ENCODE data around the gene CDH15.

Gene CDH15

GRCh38 chr16:89183975-89184676, 12.6 kb downstream of the CDH15 start:
- TF ChIP-seq CREB1 (IDR thresholded peaks at IDR 0.05; ENCODE audit: low read depth) (no peak), CEBPB (IDR thresholded peaks at IDR 0.05) (no peak), TAF1 (IDR thresholded peaks at IDR 0.05; ENCODE audit: low read depth) (no peak), USF1 (IDR thresholded peaks at IDR 0.05) (no peak), EP300 (IDR thresholded peaks at IDR 0.05; ENCODE audit: borderline replicate concordance) (no peak), RAD21 (IDR thresholded peaks at IDR 0.05; ENCODE audit: low read depth) (no peak), MAX (IDR thresholded peaks at IDR 0.05) (no peak), NFIC (IDR thresholded peaks at IDR 0.05) (no peak), TCF12 (IDR thresholded peaks at IDR 0.05; ENCODE audit: low read depth) (no peak), ZBTB7A (IDR thresholded peaks at IDR 0.05; ENCODE audit: low read depth) (no peak), EGR1 (IDR thresholded peaks at IDR 0.05) (no peak), YY1 (IDR thresholded peaks at IDR 0.05; ENCODE audit: low read depth) (no peak), REST (IDR thresholded peaks at IDR 0.05; ENCODE audit: low read depth) (no peak), FOXM1 (IDR thresholded peaks at IDR 0.05; ENCODE audit: borderline replicate concordance, low read depth) (no peak), TEAD4 (IDR thresholded peaks at IDR 0.05) (no peak)

GRCh38 chr16:89184677-89184932, 13.1 kb downstream of the CDH15 start:
- no peak for TF ChIP-seq EP300 (IDR thresholded peaks at IDR 0.05; ENCODE audit: borderline replicate concordance)

- no peak for TF ChIP-seq TAF1 (IDR thresholded peaks at IDR 0.05; ENCODE audit: low read depth)
- no peak for TF ChIP-seq NFIC (IDR thresholded peaks at IDR 0.05)
- TF ChIP-seq CEBPB (IDR thresholded peaks at IDR 0.05): no peak
- TF ChIP-seq RAD21 (IDR thresholded peaks at IDR 0.05; ENCODE audit: low read depth): no peak
- TF ChIP-seq EP300 (IDR thresholded peaks at IDR 0.05; ENCODE audit: borderline replicate concordance): no peak
- TF ChIP-seq EGR1 (IDR thresholded peaks at IDR 0.05): no peak
Observed at GRCh38 chr16:89184933-89185794, 13.6 kb downstream of the CDH15 start.

GRCh38 chr16:89187032-89187769, 15.7 kb downstream of the CDH15 start:
- TF ChIP-seq EGR1 (IDR thresholded peaks at IDR 0.05) (peak; percentile 53; the same call in 1 of the 2 replicates), EP300 (IDR thresholded peaks at IDR 0.05; ENCODE audit: borderline replicate concordance) (no peak)

- no peak for TF ChIP-seq CEBPB (IDR thresholded peaks at IDR 0.05)
- no peak for TF ChIP-seq ZBTB7A (IDR thresholded peaks at IDR 0.05; ENCODE audit: low read depth)
- no peak for TF ChIP-seq TEAD4 (IDR thresholded peaks at IDR 0.05)
- no peak for TF ChIP-seq RAD21 (IDR thresholded peaks at IDR 0.05; ENCODE audit: low read depth)
- no peak for TF ChIP-seq TCF12 (IDR thresholded peaks at IDR 0.05; ENCODE audit: low read depth)
- no peak for TF ChIP-seq TAF1 (IDR thresholded peaks at IDR 0.05; ENCODE audit: low read depth)
- TF ChIP-seq YY1 (IDR thresholded peaks at IDR 0.05; ENCODE audit: low read depth): no peak
- TF ChIP-seq EP300 (IDR thresholded peaks at IDR 0.05; ENCODE audit: borderline replicate concordance): no peak
- no peak for TF ChIP-seq EGR1 (IDR thresholded peaks at IDR 0.05)
- no peak for TF ChIP-seq MAX (IDR thresholded peaks at IDR 0.05)
- TF ChIP-seq USF1 (IDR thresholded peaks at IDR 0.05): no peak
- no peak for TF ChIP-seq REST (IDR thresholded peaks at IDR 0.05; ENCODE audit: low read depth)
- no peak for TF ChIP-seq CREB1 (IDR thresholded peaks at IDR 0.05; ENCODE audit: low read depth)
- TF ChIP-seq FOXM1 (IDR thresholded peaks at IDR 0.05; ENCODE audit: borderline replicate concordance, low read depth): no peak
- no peak for TF ChIP-seq NFIC (IDR thresholded peaks at IDR 0.05)
Observed at GRCh38 chr16:89187770-89188392, 16.3 kb downstream of the CDH15 start.
